CD4-positive, alpha-beta T cell (primary cell): ENCODE measurements around the gene OSM. TPM values are rescaled to one million over a fixed set of nuclear protein-coding genes. Genes with fewer than 3 reads are reported as not detected.

Experiments
- ATAC-seq: fragments of 200-7000 bp; cut with Tn5 transposase; one replicate; pipeline ENCODE4 v1.10.0; 2022; ENCODE audit warnings: mild to moderate bottlenecking; ENCODE audit not compliant: poor library complexity
- CTCF ChIA-PET: fragments of 350-600 bp; sonication (Branson Sonifier 250); formaldehyde crosslinking; loops from one replicate; lab custom pipeline; 2021; ENCODE audit warnings: antibody characterized with exemption, inconsistent platforms; lab: Charles Lee
- POLR2A ChIA-PET: fragments of 350-600 bp; sonication (Branson Sonifier 250); formaldehyde crosslinking; loops from one replicate; lab custom pipeline; 2021; ENCODE audit warnings: antibody characterized with exemption, inconsistent platforms; lab: Charles Lee
- DNase-seq, 14 experiments: peaks; one replicate each; pipeline ENCODE4 v3.0.0-alpha.2; 2013 to 2020; ENCODE audit warnings: mixed read lengths in 2 of 14
- H3K27ac ChIP-seq, 2 donors: one replicate each; pipeline versions ENCODE4 v1.5.1 to v1.7.0; 2013; ENCODE audit warnings: low read length in 2 of 2, low read depth in 1 of 2, mild to moderate bottlenecking in 1 of 2
- H3K27me3 ChIP-seq, 2 experiments: 1 replicate in 1 of 2; 2 replicates in 1 of 2; pipeline versions ENCODE4 v1.6.1 to v1.7.0; 2013; ENCODE audit warnings: low read length in 2 of 2, control low read depth in 1 of 2, mild to moderate bottlenecking in 1 of 2, moderate library complexity in 1 of 2; ENCODE audit not compliant: insufficient read depth in 2 of 2, control insufficient read depth in 1 of 2
- H3K36me3 ChIP-seq: one replicate; pipeline ENCODE4 v1.6.1; 2013; ENCODE audit warnings: low read length, control low read depth; ENCODE audit not compliant: insufficient read depth
- H3K4me1 ChIP-seq: one replicate; pipeline ENCODE4 v1.6.1; 2013; ENCODE audit warnings: low read length, control low read depth; ENCODE audit not compliant: insufficient read depth
- H3K4me3 ChIP-seq: one replicate; pipeline ENCODE4 v1.5.1; 2013; ENCODE audit warnings: mild to moderate bottlenecking, low read length, moderate library complexity
- H3K9me3 ChIP-seq, 2 experiments: 1 replicate in 1 of 2; 2 replicates in 1 of 2; pipeline versions ENCODE4 v1.6.1 to v1.7.0; 2013; ENCODE audit warnings: low read length in 2 of 2, mild to moderate bottlenecking in 2 of 2, control low read depth in 1 of 2, moderate library complexity in 1 of 2; ENCODE audit not compliant: control insufficient read depth in 1 of 2, insufficient read depth in 1 of 2
- H3K27ac Mint-ChIP-seq: one replicate; pipeline ENCODE4 v1.8.0; 2020; ENCODE audit warnings: mixed read lengths
- H3K27me3 Mint-ChIP-seq: one replicate; pipeline ENCODE4 v1.8.0; 2021; ENCODE audit warnings: mixed read lengths
- H3K36me3 Mint-ChIP-seq: one replicate; pipeline ENCODE4 v1.8.0; 2021; ENCODE audit warnings: low read depth, mixed read lengths
- H3K4me1 Mint-ChIP-seq: one replicate; pipeline ENCODE4 v1.8.0; 2021; ENCODE audit warnings: low read depth, mixed read lengths
- H3K4me3 Mint-ChIP-seq: one replicate; pipeline ENCODE4 v1.8.0; 2020; ENCODE audit warnings: mild to moderate bottlenecking, mixed read lengths
- H3K9me3 Mint-ChIP-seq: one replicate; pipeline ENCODE4 v1.8.0; 2020; ENCODE audit warnings: mixed read lengths
- intact Hi-C, 2 experiments: fragments of 100-400 bp; cut with DNase I in 1 of 2; cut with micrococcal nuclease in 1 of 2; formaldehyde crosslinking; loops; one replicate each; pipeline versions ENCODE4 v1.15.1 to v1.9.0; 2023 to 2025; cut with DNase I, micrococcal nuclease
- total RNA-seq, 174 experiments: library from RNA in 2 of 174; stranded (reverse) in 2 of 174; gene quantifications; one replicate each; pipeline ENCODE4 v1.2.3 and lab custom pipeline; 2021 to 2026
- TF ChIP-seq, protein P1 (sequence below): fragments of 200-600 bp; IDR thresholded peaks from one replicate; pipeline ENCODE4 v1.8.0; 2022; ENCODE audit warnings: antibody characterized with exemption, mild to moderate bottlenecking

The OSM gene
- total RNA-seq, 2 experiments from 2014 or later: 13.9 to 16.7 TPM

DNA sequence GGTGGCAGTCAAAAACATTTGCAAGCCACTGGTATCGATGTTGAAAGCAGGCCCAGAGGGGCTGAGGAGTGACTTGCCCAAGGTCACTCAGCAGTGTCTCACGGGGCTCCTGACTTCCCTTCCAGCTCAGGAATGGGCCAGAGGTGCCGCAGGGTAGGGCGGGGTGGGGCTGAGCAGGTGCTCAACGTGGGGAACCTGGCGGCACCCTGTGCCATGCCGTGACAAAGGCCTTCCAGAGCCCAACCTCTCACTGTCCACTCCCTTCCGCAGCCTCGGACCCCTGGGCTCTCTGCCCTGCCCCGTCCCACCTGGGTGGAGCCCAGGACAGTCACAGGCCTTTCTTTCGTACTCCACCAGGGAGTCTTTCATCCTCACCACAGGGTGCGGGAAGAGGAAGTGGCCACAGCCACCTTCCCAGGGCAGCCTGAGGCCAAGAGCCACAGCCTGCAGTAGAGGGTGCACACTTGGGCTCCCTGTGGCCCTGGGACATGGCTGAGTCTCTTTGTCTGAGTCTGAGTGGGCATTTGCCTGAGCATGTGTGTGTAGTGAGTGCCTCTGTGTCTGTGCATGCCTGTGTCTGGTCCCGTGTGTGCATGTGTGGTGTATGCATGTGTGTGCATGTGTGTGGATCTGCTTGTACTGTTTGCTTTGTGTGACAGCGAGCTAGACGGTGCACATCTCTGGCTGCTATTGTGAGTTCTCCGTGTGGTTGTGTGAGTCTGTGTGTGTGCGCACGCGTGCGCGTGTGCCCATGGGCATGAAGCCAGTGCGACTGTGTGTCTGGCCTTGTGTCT is 14.0 kb downstream of the OSM start:
- H3K27ac Mint-ChIP-seq: no peak overlapping the region

DNA sequence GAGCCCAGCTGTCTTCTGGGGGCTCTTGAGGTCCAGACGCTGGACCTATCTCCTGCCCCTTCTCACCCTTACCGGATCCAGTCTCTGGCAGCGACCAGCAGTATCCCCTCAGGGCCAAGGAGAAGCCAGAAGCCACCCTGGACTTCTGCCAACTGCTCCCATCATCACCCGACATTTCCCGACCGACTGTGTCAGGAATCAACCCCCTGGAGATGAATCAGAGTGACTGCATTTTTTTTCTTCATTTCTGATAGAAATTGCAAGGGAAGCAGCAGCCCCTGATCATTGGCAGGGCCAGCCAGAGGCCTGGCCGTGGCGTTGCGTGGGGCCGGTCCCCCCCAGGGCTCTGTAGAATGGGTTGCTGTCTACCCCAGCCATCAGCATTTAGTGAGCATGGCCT is 14.9 kb downstream of the OSM start:
- H3K27ac ChIP-seq: no peak overlapping the region
- intact Hi-C loops: no loop called here
- H3K27ac Mint-ChIP-seq: no peak overlapping the region
- no peaks in the 10 kb centered on the region for H3K9me3 Mint-ChIP-seq
- H3K4me3 ChIP-seq: no peak overlapping the region
- ATAC-seq (no peak), DNase-seq (no peak)
- peaks cover 19% of the 10 kb centered on the region for H3K4me1 Mint-ChIP-seq
- ChIA-PET CTCF (no interaction called here), POLR2A (interaction anchor here (0.5 kb wide), 1 partner anchor 156 kb away, joined by 3 read pairs; no protein-coding TSS in a partner anchor)
- no peaks in the 10 kb centered on the region for H3K36me3 Mint-ChIP-seq
- no peaks in the 10 kb centered on the region for H3K9me3 ChIP-seq
- H3K4me1 ChIP-seq: peaks cover 25% of the 10 kb centered on the region
- no peak overlapping the region for H3K4me3 Mint-ChIP-seq
- H3K36me3 ChIP-seq: no peaks in the 10 kb centered on the region
- peaks cover 0 to 6% of the 10 kb centered on the region in 2 experiments for H3K27me3 ChIP-seq
- peaks cover 19% of the 10 kb centered on the region for H3K27me3 Mint-ChIP-seq
- TF ChIP-seq, protein P1, sequence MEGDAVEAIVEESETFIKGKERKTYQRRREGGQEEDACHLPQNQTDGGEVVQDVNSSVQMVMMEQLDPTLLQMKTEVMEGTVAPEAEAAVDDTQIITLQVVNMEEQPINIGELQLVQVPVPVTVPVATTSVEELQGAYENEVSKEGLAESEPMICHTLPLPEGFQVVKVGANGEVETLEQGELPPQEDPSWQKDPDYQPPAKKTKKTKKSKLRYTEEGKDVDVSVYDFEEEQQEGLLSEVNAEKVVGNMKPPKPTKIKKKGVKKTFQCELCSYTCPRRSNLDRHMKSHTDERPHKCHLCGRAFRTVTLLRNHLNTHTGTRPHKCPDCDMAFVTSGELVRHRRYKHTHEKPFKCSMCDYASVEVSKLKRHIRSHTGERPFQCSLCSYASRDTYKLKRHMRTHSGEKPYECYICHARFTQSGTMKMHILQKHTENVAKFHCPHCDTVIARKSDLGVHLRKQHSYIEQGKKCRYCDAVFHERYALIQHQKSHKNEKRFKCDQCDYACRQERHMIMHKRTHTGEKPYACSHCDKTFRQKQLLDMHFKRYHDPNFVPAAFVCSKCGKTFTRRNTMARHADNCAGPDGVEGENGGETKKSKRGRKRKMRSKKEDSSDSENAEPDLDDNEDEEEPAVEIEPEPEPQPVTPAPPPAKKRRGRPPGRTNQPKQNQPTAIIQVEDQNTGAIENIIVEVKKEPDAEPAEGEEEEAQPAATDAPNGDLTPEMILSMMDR: no peak

More for the DNA sequence above, 14.0 kb downstream of the OSM start:
- H3K4me1 Mint-ChIP-seq: peaks cover 10% of the 10 kb centered on the region
- TF ChIP-seq, protein P1: no peak
- H3K27me3 ChIP-seq: peaks cover 0 to 3% of the 10 kb centered on the region in 2 experiments
- DNase-seq (no peak), ATAC-seq (no peak)
- H3K36me3 Mint-ChIP-seq: no peaks in the 10 kb centered on the region
- H3K27ac ChIP-seq: no peak overlapping the region
- peaks cover 16% of the 10 kb centered on the region for H3K27me3 Mint-ChIP-seq
- no peaks in the 10 kb centered on the region for H3K36me3 ChIP-seq
- peaks cover 16% of the 10 kb centered on the region for H3K4me1 ChIP-seq
- no peaks in the 10 kb centered on the region for H3K9me3 ChIP-seq
- ChIA-PET POLR2A (no interaction called here), CTCF (no interaction called here)
- H3K4me3 ChIP-seq: no peak overlapping the region
- H3K4me3 Mint-ChIP-seq: no peak overlapping the region
- intact Hi-C loops: no loop called here
- H3K9me3 Mint-ChIP-seq: no peaks in the 10 kb centered on the region

DNA sequence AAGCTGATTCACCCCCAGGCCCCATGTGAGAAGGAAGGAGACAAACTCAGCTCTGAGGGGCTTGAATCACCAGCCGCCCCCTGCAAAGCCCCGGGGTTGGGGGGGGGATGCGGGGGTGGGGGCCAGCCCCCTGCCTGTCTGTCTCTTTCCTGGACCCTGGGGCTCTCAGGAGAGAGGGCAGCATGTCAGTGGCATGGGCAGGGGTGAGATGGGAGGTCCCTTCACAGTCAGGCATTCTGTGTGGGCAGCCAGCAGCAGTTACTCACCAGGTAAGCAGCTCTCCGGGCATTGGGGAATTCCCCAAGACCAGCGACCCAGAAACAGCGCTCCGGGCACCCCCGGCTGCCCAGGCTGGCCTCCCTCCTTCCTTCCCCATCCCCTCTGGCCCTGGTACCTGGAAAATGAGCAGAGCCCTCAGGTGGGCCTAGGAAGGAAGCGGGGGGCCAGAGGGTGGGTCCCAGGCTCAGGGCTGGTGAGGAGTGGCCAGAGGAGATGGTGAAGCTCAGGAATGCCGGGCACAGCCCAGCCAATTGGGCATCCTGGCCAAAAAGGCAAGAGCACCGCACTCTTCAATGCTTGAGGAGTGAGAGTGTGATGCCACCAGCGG is 15.9 kb downstream of the OSM start:
- Histone ChIP-seq H3K4me3 (no peak overlapping the region), H3K36me3 (no peaks in the 10 kb centered on the region), H3K27me3 (peaks cover 0 to 6% of the 10 kb centered on the region in 2 experiments), H3K4me1 (peaks cover 33% of the 10 kb centered on the region), H3K9me3 (no peaks in the 10 kb centered on the region), H3K27ac (no peak overlapping the region)
- intact Hi-C loops: no loop called here
- DNase-seq (no peak), ATAC-seq (no peak)
- POLR2A ChIA-PET: no interaction called here
- Mint-ChIP-seq H3K9me3 (no peaks in the 10 kb centered on the region), H3K36me3 (no peaks in the 10 kb centered on the region), H3K27ac (no peak overlapping the region), H3K27me3 (peaks cover 22% of the 10 kb centered on the region), H3K4me3 (no peak overlapping the region), H3K4me1 (peaks cover 26% of the 10 kb centered on the region)
- TF ChIP-seq, protein P1: no peak
- CTCF ChIA-PET: no interaction called here
